Amniotic epithelial cell (primary cell): ENCODE data around the gene SLCO2B1.
"Not testable (repeated sequence)": the region's sequence is repeated elsewhere in the genome, so short reads cannot be mapped to it uniquely, and the experiment has no call there.

Source experiments
- DNase-seq: peaks from one replicate; pipeline ENCODE4 v3.0.0-alpha.2; 2010; ENCODE audit warnings: low read depth

SLCO2B1 gene, protein sequence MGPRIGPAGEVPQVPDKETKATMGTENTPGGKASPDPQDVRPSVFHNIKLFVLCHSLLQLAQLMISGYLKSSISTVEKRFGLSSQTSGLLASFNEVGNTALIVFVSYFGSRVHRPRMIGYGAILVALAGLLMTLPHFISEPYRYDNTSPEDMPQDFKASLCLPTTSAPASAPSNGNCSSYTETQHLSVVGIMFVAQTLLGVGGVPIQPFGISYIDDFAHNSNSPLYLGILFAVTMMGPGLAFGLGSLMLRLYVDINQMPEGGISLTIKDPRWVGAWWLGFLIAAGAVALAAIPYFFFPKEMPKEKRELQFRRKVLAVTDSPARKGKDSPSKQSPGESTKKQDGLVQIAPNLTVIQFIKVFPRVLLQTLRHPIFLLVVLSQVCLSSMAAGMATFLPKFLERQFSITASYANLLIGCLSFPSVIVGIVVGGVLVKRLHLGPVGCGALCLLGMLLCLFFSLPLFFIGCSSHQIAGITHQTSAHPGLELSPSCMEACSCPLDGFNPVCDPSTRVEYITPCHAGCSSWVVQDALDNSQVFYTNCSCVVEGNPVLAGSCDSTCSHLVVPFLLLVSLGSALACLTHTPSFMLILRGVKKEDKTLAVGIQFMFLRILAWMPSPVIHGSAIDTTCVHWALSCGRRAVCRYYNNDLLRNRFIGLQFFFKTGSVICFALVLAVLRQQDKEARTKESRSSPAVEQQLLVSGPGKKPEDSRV

GRCh38 chr11:75150879-75151278 is at the start of gene SLCO2B1:
Gene SLCO2B1 (plus strand): TSS chr11:75151107. CDS start chr11:75151382, 275 bp downstream.
- DNase-seq: no peak

- DNase-seq: no peak
These were observed 49.3 kb upstream of the SLCO2B1 start for GRCh38 chr11:75101424-75102128.

DNA sequence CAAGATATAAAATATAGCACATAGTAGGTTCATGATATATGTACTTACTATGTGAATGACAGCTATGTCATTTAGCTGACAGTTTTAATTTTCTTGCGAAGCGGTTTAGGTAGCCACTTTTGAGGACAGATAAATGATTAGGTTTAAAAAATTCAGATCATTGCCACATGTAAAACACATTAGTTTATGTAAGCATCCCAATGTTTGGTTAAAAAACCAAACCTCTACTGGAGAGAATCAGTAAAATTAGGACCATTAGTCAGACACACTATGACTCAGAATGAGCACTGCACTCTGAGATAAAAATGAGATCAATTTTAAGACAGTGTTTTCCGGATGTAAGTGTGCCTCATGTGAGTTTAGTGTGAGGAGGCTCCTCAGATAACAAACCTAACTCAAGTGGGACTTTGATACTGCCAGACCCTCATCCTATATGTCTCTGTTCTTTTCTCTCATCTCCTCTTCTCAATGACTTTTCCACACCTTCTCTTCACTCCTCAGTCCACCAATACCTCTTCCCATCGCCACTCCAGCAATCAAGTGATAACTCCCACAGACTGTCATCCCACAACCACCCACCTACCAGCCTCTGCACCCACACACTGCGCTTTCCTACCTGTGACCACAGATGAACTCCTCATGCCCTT is 47.4 kb upstream of the SLCO2B1 start:
- DNase-seq: peak; percentile 34

- no peak for DNase-seq
These were observed 45.4 kb upstream of the SLCO2B1 start for GRCh38 chr11:75105462-75105925.

- not testable (repeated sequence) for DNase-seq
These were observed 44.8 kb upstream of the SLCO2B1 start for GRCh38 chr11:75105967-75106681.

DNA sequence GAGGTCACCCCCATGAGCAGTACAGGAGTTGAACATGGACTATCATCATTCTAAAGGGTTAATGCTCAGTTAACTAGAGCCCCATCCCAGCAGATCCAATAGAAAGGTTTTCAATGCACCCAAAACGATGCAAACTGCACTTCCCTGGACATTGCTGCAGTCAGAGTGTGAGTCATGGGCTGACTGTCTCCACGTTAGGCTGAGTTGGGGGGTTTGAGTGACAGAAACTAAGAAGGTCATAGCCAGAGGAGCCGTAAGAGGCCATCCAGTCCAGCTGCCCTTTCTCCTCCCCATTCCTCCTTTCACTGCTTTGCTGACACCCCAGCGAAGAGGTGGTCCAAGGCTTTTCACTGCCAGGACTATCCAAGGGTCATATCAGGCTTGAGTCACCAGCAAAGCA is 43.7 kb upstream of the SLCO2B1 start:
- peak; percentile 11 for DNase-seq

DNA sequence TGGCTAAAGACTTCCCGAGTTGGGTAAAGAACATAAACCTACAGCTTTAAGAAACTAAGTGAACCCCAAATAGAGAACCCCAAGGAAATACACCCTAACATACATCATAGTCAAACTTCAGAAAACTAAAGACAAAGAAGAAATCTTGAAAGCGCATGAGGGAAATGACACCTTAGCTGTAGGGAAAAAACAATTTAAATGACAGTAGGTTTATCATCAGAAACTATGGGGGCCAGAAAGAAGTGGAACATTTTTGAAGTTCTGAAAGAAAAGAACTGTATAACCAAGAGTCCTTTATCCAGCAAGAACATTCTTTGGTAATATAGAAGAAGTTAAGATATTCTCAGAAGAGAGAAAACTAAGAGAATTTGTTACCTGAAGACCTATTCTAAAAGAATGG is 38.7 kb upstream of the SLCO2B1 start:
- DNase-seq: no peak

DNA sequence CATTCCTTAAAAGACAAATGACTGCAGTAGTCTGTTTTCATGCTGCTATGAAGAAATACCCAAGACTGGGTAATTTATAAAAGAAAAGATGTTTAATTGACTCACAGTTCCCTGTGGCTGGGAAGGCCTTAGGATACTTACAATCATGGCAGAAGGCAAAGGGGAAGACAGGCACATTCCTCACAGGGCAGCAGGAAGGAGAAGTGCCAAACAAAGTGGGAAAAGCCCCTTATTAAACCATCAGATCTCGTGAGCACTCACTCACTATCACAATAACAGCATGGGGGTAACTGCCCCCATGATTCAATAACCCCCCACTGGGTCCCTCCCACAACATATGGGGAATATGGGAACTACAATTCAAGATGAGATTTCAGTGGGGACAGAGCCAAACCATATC is 37.9 kb upstream of the SLCO2B1 start:
- no peak for DNase-seq

DNA sequence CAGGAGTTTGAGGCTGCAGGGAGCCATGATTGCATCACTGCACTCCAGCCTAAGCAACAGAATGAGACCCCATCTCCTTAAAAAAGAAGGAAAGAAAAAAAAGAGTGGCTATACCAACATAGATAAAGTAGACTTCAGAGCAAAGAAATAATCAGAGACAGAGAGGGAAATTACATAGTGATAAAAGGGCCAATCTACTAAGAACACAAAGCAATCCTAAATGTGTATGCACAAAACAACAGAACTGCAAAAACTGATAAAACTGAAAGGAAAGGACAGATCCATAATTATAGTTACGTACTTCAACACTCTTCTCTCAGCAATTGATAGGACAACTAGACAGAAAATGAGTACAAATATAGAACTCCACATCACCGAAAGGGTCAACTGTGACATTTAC is 36.4 kb upstream of the SLCO2B1 start:
- no peak for DNase-seq

DNA sequence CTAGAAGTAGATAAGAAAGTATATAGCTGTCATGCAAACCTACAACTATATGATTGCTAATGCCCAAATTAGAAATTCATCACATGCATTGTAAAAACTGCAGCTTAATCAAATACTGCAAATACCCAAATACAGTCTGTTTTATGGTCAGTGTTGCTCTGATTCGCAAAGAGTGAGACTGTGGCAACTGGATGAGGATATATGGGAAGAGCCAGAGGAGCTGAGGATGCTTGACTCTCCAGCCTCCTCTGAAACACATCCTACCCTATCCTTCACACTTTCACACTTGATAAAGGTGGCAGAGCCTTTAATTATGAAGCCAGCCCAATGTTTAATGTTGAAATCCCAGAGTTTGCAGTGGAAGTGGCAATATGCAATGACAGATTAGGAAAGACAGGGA is 32.3 kb upstream of the SLCO2B1 start:
- no peak for DNase-seq

- no peak for DNase-seq
These were observed 24.3 kb upstream of the SLCO2B1 start for GRCh38 chr11:75126564-75126963.

DNA sequence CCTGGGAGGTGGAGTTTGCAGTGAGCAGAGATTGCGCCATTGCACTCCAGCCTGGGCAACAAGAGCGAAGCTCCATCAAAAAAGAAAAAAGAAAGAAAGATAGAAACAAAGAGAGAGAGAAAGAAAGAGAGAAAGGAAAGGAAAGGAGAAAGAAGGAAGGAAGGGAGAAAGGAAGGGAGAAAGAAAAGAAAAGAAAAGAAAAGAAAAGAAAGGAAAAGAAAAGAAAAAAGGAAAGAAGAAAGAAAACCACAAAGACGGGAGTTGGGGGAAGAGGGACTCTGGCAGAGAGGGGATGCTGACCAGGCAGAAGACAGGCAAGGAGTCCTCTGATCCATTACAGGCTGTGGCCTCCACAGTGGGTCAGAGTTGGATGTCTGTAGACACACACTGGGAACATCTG is 18.8 kb upstream of the SLCO2B1 start:
- no peak for DNase-seq

DNA sequence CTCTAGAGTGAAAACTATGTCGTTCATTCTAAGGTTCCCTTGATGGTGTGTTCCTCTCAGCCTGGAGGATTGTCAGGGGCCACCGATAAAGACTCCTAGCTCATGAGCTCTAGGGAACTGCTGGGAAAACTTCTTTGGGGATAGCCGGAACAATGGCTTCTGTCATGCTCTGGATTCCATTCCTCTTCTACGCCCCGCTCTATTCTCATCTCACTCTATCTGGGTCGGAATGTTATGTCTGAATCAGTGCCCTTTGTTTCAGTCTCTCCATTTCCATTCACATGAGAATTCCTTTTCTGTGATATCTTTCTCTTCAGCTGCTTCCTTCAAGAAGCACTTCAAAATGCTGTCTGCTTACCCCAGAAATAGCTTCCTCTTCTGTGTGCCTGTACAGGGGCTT is 16.9 kb upstream of the SLCO2B1 start:
- DNase-seq: no peak

GRCh38 chr11:75135021-75135650 is 15.8 kb upstream of the SLCO2B1 start:
- DNase-seq: no peak

- no peak for DNase-seq
These were observed 15.3 kb upstream of the SLCO2B1 start for GRCh38 chr11:75135651-75136050.

- DNase-seq: no peak
These were observed 10.4 kb upstream of the SLCO2B1 start for GRCh38 chr11:75140269-75141138.

DNA sequence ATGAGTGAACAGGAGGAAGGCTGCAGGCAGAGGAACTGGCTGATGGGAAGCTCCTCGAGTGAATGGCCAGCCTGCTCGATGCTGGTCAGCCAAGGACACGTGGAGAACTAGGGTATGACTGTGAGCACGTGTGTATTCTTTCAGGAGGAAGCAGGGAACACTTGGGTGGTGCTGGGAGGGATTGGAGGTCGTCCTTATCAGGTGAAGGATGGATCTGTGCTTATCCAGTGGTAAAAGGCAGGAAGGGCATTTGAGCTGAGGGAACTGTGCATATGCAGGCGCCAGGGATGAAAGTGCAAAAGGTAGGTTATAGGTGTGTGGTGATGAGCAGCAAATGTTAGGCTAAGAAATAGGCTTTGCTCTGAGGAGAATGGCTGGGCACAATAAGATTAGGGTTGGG is 9.7 kb upstream of the SLCO2B1 start:
- DNase-seq: no peak

GRCh38 chr11:75142714-75143419 is 8.0 kb upstream of the SLCO2B1 start:
- DNase-seq: peak; percentile 94

- no peak for DNase-seq
These were observed 7.5 kb upstream of the SLCO2B1 start for GRCh38 chr11:75143420-75143731.

GRCh38 chr11:75144716-75145014 is 6.2 kb upstream of the SLCO2B1 start:
- DNase-seq: no peak
